GM20000 (cell line): Measurements from ENCODE around the gene RNU2-63P.
"Not testable (repeated sequence)": the region's sequence is repeated elsewhere in the genome, so short reads cannot be mapped to it uniquely, and the experiment has no call there.

Experiments used
- DNase-seq: peaks from one replicate; pipeline ENCODE4 v3.0.0; 2012; ENCODE audit warnings: low spot score
- CTCF ChIP-seq: IDR thresholded peaks from 2 replicates; pipeline ENCODE4 v1.5.1; 2012; ENCODE audit warnings: mild to moderate bottlenecking, control low read depth; ENCODE audit errors: extremely low read depth, missing control alignments

The RNU2-63P gene

GRCh38 chr2:88055371-88056128 is 39.2 kb upstream of the RNU2-63P start, which contains the start of gene KRCC1:
Gene KRCC1, minus strand, starts transcription at chr2:88055783. Its CDS starts 27,220 bp downstream, at chr2:88028563.
- peak; percentile 98 for DNase-seq

DNA sequence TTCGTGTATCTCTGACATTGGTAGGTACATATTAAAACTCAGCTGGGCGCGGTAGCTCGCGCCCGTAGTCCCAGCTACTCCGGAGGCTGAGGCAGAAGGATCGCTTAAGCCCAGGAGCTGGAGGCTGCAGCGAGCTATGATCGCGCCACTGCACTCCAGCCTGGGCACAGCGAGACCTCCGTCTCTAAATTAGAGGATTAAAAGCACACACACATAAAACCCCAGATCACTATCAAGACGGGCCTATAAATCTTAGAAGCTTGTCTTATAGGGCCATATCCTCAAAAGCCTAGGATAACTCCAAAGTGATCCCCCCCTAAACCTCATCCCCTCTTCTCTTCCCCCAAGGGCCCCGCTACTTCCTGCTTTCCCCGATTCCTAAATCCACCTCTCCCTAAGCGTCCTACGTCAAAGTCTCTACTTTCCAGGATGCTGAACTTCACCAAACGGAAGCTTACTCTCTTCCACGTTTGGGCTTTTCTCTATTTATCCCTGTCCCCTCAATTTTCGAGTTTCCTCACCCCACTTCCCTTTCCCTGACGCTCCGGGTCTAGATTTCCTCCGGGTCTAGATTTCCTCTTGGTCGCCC is 38.5 kb upstream of the RNU2-63P start:
- DNase-seq, result no peak
- no peak for TF ChIP-seq CTCF

More at GRCh38 chr2:88055371-88056128, 39.2 kb upstream of the RNU2-63P start, which contains the start of gene KRCC1:
- no peak for TF ChIP-seq CTCF

- no peak for DNase-seq
- no peak for TF ChIP-seq CTCF
These were observed 37.8 kb upstream of the RNU2-63P start for GRCh38 chr2:88053934-88054781.

- DNase-seq, result no peak
- no peak for TF ChIP-seq CTCF
These were observed 36.9 kb upstream of the RNU2-63P start for GRCh38 chr2:88053296-88053695.

GRCh38 chr2:88051792-88052191 is 35.4 kb upstream of the RNU2-63P start:
- no peak for TF ChIP-seq CTCF
- no peak for DNase-seq

DNA sequence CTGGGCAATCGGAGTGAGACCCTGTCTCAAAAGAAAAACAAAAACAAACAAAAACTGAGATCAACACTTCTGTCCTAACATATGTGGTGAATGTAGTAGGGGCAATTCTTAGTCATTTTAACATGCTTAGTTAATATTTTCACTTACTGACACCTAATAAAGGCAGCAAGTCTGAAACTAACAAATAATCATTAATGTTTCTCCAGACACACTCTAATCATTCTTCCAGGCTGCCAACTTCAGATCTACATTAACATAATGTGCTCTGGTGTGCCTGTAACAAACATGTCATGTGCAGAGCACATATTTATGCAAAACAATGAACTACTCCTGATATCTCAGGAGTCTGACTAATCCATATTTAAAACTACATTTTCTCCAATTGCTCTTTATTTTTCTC is 33.3 kb upstream of the RNU2-63P start:
- no peak for TF ChIP-seq CTCF
- DNase-seq, result no peak

DNA sequence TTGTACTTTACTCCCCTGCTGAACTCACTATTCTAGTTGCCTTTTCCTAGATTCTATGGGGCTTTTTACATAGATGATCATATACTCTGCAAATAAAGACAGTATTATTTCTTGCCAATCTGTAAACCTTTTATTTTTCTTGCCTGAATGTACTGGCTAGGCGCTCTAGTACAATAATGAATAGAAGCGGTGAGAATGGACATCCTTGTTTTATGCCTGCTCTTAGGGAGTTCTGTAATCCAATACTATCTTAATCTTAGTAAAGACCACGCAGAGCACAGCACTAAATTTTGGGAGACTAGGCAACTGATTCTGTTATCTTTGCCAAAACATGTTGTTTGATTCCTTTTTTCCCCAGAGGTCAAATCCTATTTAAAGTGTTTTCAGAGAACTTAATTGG is 32.2 kb upstream of the RNU2-63P start:
- no peak for TF ChIP-seq CTCF
- no peak for DNase-seq

GRCh38 chr2:88045561-88045960 is 29.2 kb upstream of the RNU2-63P start:
- DNase-seq, result not testable (repeated sequence)
